Neural crest cell (in vitro differentiated cells): ENCODE results near the gene WDR82. TPM values are rescaled to one million over a fixed set of nuclear protein-coding genes. Genes with fewer than 3 reads are reported as not detected.

Source experiments
- DNase-seq: peaks from one replicate; pipeline ENCODE4 v3.0.0; 2021; ENCODE audit warnings: low read depth, mixed read lengths, low spot score
- H3K27ac Mint-ChIP-seq: one replicate; pipeline ENCODE4 v1.8.0; 2021; ENCODE audit warnings: mild to moderate bottlenecking, mixed read lengths; ENCODE audit not compliant: unreplicated experiment
- H3K27me3 Mint-ChIP-seq: 2 replicates; pipeline ENCODE4 v1.8.0; 2021; ENCODE audit warnings: low read depth, mild to moderate bottlenecking, mixed read lengths
- H3K36me3 Mint-ChIP-seq: 2 replicates; pipeline ENCODE4 v1.8.0; 2021; ENCODE audit warnings: low read depth, mild to moderate bottlenecking, mixed read lengths
- H3K4me1 Mint-ChIP-seq: 2 replicates; pipeline ENCODE4 v1.8.0; 2021; ENCODE audit warnings: mixed read lengths
- H3K4me3 Mint-ChIP-seq: one replicate; pipeline ENCODE4 v1.8.0; 2021; ENCODE audit warnings: mild to moderate bottlenecking, mixed read lengths
- H3K9me3 Mint-ChIP-seq: 2 replicates; pipeline ENCODE4 v1.8.0; 2021; ENCODE audit warnings: mixed read lengths
- CTCF ChIP-seq: fragments of 200-600 bp; sonication (generic); conservative IDR thresholded peaks from 2 replicates; pipeline ENCODE4 v1.5.0; 2021; ENCODE audit warnings: antibody characterized with exemption, mild to moderate bottlenecking
- total RNA-seq: library from RNA; stranded (reverse); gene quantifications from 2 replicates; pipeline ENCODE4 v1.2.1, GENCODE V29; 2021

Gene WDR82
- total RNA-seq, 1 donor from 2014 or later, result 114 TPM

- no peak for DNase-seq
- peaks cover 5% of the 10 kb centered on the region for H3K27me3 Mint-ChIP-seq
- H3K4me1 Mint-ChIP-seq, result peaks cover 45% of the 10 kb centered on the region
- no peak for TF ChIP-seq CTCF
- H3K9me3 Mint-ChIP-seq, result no peaks in the 10 kb centered on the region
- H3K27ac Mint-ChIP-seq, result peak overlapping the region; percentile 96
- H3K4me3 Mint-ChIP-seq, result peak overlapping the region; percentile 86
- no peaks in the 10 kb centered on the region for H3K36me3 Mint-ChIP-seq
Measured at GRCh38 chr3:52298149-52299098, 20.0 kb upstream of the WDR82 start.

GRCh38 chr3:52297242-52298148 is 19.0 kb upstream of the WDR82 start:
- Mint-ChIP-seq H3K9me3 (no peaks in the 10 kb centered on the region), H3K27me3 (peaks cover 5% of the 10 kb centered on the region), H3K36me3 (no peaks in the 10 kb centered on the region), H3K4me1 (peaks cover 39% of the 10 kb centered on the region), H3K4me3 (peak overlapping the region; percentile 86), H3K27ac (no peak overlapping the region)
- no peak for DNase-seq
- TF ChIP-seq CTCF, result no peak

- no peaks in the 10 kb centered on the region for H3K36me3 Mint-ChIP-seq
- peak overlapping the region; percentile 60 for H3K4me3 Mint-ChIP-seq
- no peak for DNase-seq
- no peaks in the 10 kb centered on the region for H3K9me3 Mint-ChIP-seq
- H3K4me1 Mint-ChIP-seq, result peaks cover 32% of the 10 kb centered on the region
- H3K27me3 Mint-ChIP-seq, result peaks cover 3% of the 10 kb centered on the region
- H3K27ac Mint-ChIP-seq, result no peak overlapping the region
- no peak for TF ChIP-seq CTCF
Measured at GRCh38 chr3:52295671-52296208, 17.3 kb upstream of the WDR82 start.

- Mint-ChIP-seq H3K27ac (peak overlapping the region; percentile 75), H3K27me3 (peaks cover 2% of the 10 kb centered on the region), H3K4me3 (peak overlapping the region; percentile 44), H3K4me1 (peaks cover 20% of the 10 kb centered on the region), H3K36me3 (no peaks in the 10 kb centered on the region), H3K9me3 (no peaks in the 10 kb centered on the region)
- no peak for TF ChIP-seq CTCF
- DNase-seq, result no peak
Measured at GRCh38 chr3:52294320-52295150, 16.1 kb upstream of the WDR82 start.
